Kidney (tissue), 14 donors: ENCODE data around the gene E2F4. TPM values are rescaled to one million over a fixed set of nuclear protein-coding genes. Genes with fewer than 3 reads are reported as not detected.

Source experiments
- DNase-seq, 5 donors: peaks; one replicate each; pipeline ENCODE4 v3.0.0-alpha.2; 2013 to 2020
- FAIRE-seq: peaks from 2 replicates; lab custom pipeline; 2012; peaks lifted over from hg19 to GRCh38; lab: Jason Lieb, UNC
- H3K27ac ChIP-seq, 2 donors: one replicate each; pipeline ENCODE4 v1.7.0; 2013; ENCODE audit warnings: low read depth in 2 of 2, low read length in 2 of 2, inconsistent platforms in 1 of 2
- H3K27me3 ChIP-seq: one replicate; pipeline ENCODE4 v1.7.1; 2013; ENCODE audit warnings: low read length, inconsistent platforms; ENCODE audit not compliant: control insufficient read depth, insufficient read depth
- H3K36me3 ChIP-seq, 3 donors: one replicate each; pipeline versions ENCODE4 v1.7.0 to v1.7.1; 2013; ENCODE audit warnings: low read length in 3 of 3, control low read depth in 1 of 3, inconsistent platforms in 1 of 3; ENCODE audit not compliant: insufficient read depth in 3 of 3, control insufficient read depth in 2 of 3
- H3K4me1 ChIP-seq, 3 donors: one replicate each; pipeline versions ENCODE4 v1.7.0 to v1.7.1; 2013; ENCODE audit warnings: low read length in 3 of 3, inconsistent platforms in 1 of 3, low read depth in 1 of 3; ENCODE audit not compliant: control insufficient read depth in 2 of 3, insufficient read depth in 2 of 3
- H3K4me3 ChIP-seq, 3 donors: one replicate each; pipeline versions ENCODE4 v1.7.0 to v1.8.1; 2013; ENCODE audit warnings: low read length in 3 of 3, control low read depth in 1 of 3, inconsistent platforms in 1 of 3
- H3K9ac ChIP-seq, 3 donors: one replicate each; pipeline versions ENCODE4 v1.7.0 to v1.7.1; 2013; ENCODE audit warnings: low read length in 3 of 3, control low read depth in 1 of 3, inconsistent platforms in 1 of 3
- H3K9me3 ChIP-seq, 3 donors: one replicate each; pipeline versions ENCODE4 v1.7.0 to v1.7.1; 2013; ENCODE audit warnings: low read length in 3 of 3, control low read depth in 1 of 3, inconsistent platforms in 1 of 3; ENCODE audit not compliant: control insufficient read depth in 2 of 3, insufficient read depth in 1 of 3
- intact Hi-C: fragments of 100-400 bp; cut with DNase I; formaldehyde crosslinking; loops from one replicate; pipeline ENCODE4 v1.11.1; 2022
- polyA plus RNA-seq: library from polyadenylated mRNA; stranded (reverse); fragments of 350-450 nt; fragmentation: Illumina TruSeq; extraction: RNeasy Lipid Tissue Mini Kit (QIAGEN cat#74804); gene quantifications from one replicate; pipeline ENCODE4 v1.2.3, GENCODE V29; 2014; ENCODE audit warnings: low read depth, low replicate concordance; ENCODE audit not compliant: insufficient read depth
- total RNA-seq: library from RNA; stranded (reverse); fragmentation: NEBNext Ultra II Directional; extraction: Animal tissue kit (Norgen Biotek cat#: 25700); gene quantifications from one replicate; pipeline ENCODE4 v1.2.1, GENCODE V29; 2021
- TF ChIP-seq, protein P1 (sequence below): IDR thresholded peaks from 3 replicates; pipeline ENCODE4 v1.5.1; 2012; ENCODE audit warnings: mild to moderate bottlenecking, moderate library complexity, borderline replicate concordance; ENCODE audit not compliant: insufficient read depth; ENCODE audit errors: extremely low read depth
- donor health status: control.
- donor health status: control.
- donor health status: control.
- donor health status: control.
- donor health status: control.
- donor health status: DM: yes; HTN: yes; CAD: no.
- donor health status: Normal renal cell carcinoma (clear cell type).

Gene E2F4
- total and polyA plus RNA-seq, 2 donors from 2014 or later = 39.1 to 54.4 TPM

DNA sequence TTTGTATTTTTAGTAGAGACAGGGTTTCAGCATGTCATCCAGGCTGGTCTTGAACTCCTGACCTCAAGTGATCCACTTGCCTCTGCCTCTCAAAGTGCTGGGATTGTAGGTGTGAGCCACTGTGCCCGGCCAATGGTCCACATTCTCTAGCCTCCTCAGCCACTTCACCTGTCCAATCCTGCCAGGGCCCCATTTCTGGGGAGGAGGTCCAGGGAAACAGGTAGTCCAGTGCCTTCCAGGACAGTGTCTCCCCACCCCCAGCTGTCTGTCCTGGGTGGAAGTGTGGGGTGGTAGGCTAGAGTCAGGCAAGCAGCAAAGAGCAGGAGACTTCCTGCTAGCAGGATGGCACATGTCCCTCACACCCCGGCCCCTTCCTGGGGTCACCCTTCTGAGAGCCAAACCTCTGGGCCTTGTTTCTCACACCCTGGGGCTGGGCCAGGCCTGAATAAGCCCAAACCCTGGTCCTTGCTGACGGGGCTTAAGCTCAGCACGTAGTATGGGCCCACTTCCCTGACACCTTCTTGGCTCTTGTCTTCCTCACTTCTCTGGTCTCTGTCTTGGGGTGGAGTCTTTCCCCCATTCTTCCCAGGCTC is 50.3 kb downstream of the E2F4 start:
- Histone ChIP-seq H3K27me3 (no peaks in the 10 kb centered on the region), H3K36me3 (peaks cover 0 to 16% (median 9%) of the 10 kb centered on the region in 3 donors), H3K27ac (peak overlapping the region; percentile 16 to 67), H3K4me1 (peaks cover 0 to 27% (median 9%) of the 10 kb centered on the region in 3 donors), H3K4me3 (no peak overlapping the region), H3K9ac (no peak overlapping the region), H3K9me3 (no peaks in the 10 kb centered on the region)
- intact Hi-C loops = no loop called here
- TF ChIP-seq, protein P1, sequence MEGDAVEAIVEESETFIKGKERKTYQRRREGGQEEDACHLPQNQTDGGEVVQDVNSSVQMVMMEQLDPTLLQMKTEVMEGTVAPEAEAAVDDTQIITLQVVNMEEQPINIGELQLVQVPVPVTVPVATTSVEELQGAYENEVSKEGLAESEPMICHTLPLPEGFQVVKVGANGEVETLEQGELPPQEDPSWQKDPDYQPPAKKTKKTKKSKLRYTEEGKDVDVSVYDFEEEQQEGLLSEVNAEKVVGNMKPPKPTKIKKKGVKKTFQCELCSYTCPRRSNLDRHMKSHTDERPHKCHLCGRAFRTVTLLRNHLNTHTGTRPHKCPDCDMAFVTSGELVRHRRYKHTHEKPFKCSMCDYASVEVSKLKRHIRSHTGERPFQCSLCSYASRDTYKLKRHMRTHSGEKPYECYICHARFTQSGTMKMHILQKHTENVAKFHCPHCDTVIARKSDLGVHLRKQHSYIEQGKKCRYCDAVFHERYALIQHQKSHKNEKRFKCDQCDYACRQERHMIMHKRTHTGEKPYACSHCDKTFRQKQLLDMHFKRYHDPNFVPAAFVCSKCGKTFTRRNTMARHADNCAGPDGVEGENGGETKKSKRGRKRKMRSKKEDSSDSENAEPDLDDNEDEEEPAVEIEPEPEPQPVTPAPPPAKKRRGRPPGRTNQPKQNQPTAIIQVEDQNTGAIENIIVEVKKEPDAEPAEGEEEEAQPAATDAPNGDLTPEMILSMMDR = no peak
- FAIRE-seq (no peak), DNase-seq (peak in 2 of 5 donors; percentile 24 to 49)

DNA sequence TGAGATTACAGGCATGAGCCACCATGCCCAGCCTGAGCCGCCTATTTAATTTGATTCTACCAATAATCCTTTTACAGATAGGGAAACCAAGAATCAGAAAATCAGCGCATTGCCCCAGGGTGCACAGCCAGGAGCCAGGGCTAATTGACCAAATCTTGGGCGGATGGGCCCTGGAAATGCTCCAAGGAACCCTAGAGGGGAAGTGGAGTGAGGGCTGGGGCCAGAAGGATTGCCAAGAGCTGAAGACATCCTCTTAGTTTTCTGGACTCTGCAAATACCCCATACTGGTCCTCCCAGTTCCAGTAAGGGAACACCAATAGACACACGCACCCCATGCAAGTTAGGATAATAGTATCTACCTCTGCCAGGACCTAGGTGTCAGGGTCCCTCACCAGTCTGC is 51.5 kb downstream of the E2F4 start:
- intact Hi-C loops = no loop called here
- H3K36me3 ChIP-seq = peaks cover 0 to 4% (median 3%) of the 10 kb centered on the region in 3 donors
- FAIRE-seq = no peak
- DNase-seq = peak in 2 of 5 donors; percentile 26 to 58
- TF ChIP-seq, protein P1 = no peak
- no peak overlapping the region for H3K4me3 ChIP-seq
- H3K4me1 ChIP-seq = peaks cover 0 to 29% (median 9%) of the 10 kb centered on the region in 3 donors
- H3K27ac ChIP-seq = peak overlapping the region; percentile 83 to 85
- H3K9ac ChIP-seq = peak overlapping the region in 1 of 3 donors; percentile 34
- no peaks in the 10 kb centered on the region for H3K27me3 ChIP-seq
- H3K9me3 ChIP-seq = no peaks in the 10 kb centered on the region

DNA sequence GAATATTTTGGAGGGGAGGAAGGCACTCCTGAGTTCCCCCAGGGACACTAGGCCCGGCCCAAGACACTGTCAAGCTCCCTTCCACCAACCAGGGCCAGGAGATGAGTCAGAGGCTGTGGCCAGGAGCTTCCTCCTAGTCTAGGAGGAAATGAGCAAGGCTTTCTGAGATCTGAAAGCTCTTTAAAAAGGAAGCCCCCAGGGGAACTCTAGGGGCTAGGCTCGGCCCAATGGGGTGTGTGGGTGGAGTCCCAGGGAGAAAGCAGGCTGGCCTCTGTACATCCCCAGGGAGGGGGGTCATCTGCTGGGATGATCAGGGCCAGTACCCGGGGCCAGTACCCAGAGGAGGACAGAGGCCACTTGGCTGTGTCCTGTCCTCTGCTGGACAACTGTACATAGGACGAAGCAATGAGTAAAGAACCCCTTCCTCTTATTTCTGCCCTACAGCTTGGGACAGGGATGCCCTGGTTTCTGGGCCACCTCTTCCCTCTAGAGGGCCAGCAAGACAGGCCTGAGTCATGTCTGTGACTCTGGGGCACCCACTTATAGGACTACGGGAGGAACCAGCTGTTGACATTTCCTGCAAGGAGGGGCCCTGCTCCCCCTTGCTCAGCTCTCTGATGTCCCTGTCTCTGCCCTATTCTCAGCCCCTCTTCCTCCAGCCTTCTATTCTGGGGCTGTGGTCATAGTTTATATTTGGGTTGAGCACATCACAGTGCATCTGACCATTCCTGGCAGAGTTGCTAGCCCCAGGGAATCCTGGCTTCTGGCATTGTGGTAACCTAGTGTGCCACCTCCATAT is 52.6 kb downstream of the E2F4 start:
- H3K36me3 ChIP-seq = no peaks in the 10 kb centered on the region
- H3K4me3 ChIP-seq = no peak overlapping the region
- peaks cover 5% of the 10 kb centered on the region for H3K27me3 ChIP-seq
- no peaks in the 10 kb centered on the region for H3K9me3 ChIP-seq
- H3K4me1 ChIP-seq = peaks cover 0 to 35% (median 9%) of the 10 kb centered on the region in 3 donors
- peak overlapping the region; percentile 83 to 85 for H3K27ac ChIP-seq
- DNase-seq (peak in 3 of 5 donors; percentile 30 to 95 (median 49)), FAIRE-seq (no peak)
- intact Hi-C loops = no loop called here
- TF ChIP-seq, protein P1 = no peak
- peak overlapping the region in 1 of 3 donors; percentile 34 for H3K9ac ChIP-seq
